M059J (cell line): Measurements from ENCODE around the gene SAMD4B. TPM values are rescaled to one million over a fixed set of nuclear protein-coding genes. Genes with fewer than 3 reads are reported as not detected.
"Not testable (repeated sequence)": the region's sequence is repeated elsewhere in the genome, so short reads cannot be mapped to it uniquely, and the experiment has no call there.

Experiments
- DNase-seq: peaks from one replicate; pipeline ENCODE4 v3.0.0-alpha.2; 2012; ENCODE audit warnings: low read depth
- total RNA-seq: library from RNA; depleted of rRNA; stranded (reverse); fragments of >200 nt; shearing (Covaris generic); gene quantifications from 2 replicates; pipeline ENCODE4 v1.2.3, GENCODE V29; 2014

SAMD4B gene
- total RNA-seq, 1 experiment from 2014 or later = 96.3 TPM

DNA sequence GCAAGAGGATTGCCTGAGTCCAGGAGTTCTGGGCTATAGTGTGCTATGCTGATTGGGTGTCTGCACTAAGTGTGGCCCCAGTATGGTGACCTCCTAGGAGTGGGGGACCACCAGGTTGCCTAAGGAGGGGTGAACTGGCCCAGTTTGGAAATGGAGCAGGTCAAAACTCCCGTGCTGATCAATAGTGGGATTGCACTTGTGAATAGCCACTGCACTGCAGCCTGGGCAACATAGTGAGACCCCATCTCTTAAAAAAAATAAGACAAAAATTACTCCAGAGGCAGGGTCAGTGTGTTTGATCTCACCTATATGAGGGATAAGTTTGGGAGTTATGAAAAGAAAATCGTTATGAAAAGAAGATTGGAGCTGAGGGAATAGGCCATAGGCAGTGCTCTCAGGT, 27.0 kb downstream of the SAMD4B start:
- DNase-seq = no peak

DNA sequence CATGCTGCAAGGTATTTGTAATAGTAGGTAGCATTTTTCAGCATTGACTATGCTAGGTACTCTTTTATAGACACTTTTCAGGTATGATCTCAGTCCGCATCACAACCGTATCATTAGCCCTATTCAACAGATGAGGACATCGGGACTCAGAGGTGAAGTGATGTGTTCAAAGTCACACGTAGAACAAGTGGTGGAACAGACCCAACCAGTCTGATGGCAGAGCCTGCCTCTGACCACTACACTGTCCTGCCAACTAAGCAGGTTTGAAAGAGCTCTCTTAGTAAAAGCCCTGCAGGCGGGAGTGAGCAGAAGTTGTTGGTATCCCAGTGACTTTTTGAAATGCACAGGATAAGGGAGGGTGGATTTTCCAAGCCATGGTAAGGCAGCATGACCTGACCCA, 28.5 kb downstream of the SAMD4B start:
- peak; percentile 11 for DNase-seq

DNA sequence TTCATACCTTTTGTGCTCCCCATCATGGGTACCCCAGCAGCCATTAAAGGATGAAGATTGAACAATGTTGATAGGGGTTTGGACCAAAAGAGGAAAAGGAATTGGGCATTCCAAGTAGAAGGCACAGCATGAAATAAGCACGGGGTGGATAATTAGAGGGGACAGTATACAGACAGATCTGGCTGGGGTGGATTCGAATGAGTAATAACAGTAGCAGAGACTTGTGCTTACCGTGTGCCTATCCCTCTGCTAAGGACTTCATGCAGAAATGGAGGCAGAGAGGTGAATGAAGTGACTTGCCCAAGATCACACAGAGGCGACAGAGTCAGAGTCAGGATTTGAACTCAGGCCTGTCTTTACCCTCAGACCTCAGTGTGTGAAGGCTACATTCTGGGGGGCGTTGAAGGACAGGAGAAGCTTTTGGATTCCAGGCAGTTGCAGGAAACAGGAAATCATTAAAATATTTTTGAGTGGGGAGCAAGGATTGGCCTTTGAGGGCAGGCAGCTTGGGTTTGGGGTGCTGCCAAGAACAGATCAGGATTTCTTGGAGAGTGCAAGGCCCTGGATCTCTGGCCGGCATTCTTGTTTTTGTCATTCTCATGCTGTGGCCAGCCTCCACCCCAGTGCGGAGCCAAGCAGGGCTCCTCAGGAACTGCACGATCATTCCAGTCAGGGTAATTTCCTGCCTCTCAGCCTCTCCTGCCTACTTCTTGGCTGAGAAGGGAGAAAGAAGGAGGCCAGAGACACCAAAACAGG, 30.0 kb downstream of the SAMD4B start:
- DNase-seq = peak; percentile 95

DNA sequence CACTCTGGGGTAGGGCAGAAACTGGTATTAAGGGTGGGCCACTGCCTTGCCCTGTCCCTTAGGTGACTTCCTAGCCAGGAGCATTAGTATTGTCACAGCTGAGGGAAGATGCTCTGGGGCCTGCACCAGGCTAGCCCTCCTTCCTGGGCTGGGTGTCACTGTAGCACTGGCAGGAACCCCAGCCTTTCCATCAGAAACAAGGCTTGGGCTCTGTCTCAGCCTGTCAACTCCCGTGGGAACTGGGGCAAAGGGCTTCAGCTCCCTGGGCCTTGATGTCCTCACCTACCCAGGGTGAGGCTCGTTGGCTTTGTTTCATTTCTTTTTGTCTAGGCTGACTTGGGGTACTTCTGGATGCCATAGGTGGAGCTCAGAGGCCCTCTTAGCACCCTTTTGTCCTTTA, 30.7 kb downstream of the SAMD4B start:
- DNase-seq = peak; percentile 32

DNA sequence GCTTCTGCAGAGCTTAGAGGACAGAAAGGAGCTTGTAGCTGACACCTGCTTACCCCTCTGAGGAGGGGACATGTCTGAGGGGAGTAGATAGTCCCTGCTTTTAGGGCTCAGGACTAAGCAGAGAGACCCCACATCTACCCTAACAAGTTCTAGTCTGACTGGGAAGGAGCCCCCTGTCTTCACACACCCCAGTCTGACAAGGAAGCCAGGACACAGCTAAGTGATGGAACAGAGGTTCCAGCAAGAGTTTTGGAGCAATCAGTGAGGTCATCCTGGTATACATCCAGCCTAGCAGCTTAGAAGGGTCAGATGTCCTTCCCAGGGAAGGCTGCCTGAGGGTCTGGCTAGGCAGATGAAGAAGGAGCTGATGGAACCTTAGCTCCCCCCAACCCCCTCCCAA, 33.7 kb downstream of the SAMD4B start:
- no peak for DNase-seq

DNA sequence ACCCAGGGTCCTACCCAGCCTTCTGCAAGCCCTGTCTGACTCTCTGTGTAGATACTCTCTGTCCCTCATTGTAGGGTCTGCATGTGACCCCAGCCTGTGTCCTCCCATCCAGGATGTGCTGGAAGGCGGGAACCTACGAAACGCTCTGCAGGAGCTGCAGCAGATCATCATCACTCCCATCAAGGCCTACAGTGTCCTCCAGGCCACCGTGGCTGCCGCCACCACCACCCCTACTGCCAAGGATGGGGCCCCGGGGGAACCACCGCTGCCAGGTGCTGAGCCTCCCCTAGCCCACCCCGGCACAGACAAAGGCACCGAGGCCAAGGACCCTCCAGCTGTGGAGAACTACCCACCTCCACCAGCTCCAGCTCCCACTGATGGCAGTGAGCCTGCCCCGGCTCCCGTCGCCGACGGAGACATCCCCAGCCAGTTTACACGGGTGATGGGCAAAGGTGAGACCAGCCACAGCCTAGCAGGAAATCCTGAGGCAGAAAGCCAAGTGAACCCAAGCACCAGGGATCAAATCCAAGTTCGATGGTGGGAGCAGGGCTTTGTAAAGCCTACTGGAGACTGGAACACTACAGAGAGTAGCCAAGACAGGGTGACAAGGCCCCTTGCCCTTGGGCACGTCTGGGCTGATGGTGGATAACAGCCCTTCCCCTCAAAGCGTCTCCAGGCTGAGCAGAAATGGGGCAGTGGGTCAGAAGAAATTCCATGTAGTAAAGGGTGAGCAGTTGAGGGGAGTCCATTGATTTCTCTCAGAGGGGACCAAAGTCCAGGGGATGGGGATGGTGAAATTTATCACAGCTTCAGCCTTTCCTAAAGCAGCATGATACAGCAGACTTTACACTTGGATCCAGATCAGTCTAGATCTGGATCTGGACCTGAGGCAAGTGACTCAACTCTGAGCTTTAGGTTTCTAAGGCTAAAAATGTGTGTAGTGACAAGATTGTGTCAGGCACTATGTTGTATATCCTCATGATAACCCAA, 35.4 kb downstream of the SAMD4B start:
- DNase-seq = no peak

DNA sequence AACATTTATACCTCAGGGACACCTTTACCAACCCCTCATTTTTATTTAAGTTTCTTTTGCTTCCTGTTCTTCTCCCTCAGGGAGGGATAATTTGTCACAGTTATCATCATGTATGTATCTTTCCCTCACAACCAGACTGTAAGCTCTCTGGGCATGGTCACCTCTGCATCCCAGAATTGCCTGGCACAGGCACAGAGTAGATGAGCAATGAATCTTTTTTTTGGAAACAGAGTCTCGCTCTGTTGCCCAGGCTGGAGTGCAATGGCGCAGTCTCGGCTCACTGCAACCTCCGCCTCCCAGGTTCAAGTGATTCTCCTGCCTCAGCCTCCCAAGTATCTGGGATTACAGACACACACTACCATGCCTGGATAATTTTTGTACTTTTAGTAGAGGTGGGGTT, 37.1 kb downstream of the SAMD4B start:
- DNase-seq = not testable (repeated sequence)

DNA sequence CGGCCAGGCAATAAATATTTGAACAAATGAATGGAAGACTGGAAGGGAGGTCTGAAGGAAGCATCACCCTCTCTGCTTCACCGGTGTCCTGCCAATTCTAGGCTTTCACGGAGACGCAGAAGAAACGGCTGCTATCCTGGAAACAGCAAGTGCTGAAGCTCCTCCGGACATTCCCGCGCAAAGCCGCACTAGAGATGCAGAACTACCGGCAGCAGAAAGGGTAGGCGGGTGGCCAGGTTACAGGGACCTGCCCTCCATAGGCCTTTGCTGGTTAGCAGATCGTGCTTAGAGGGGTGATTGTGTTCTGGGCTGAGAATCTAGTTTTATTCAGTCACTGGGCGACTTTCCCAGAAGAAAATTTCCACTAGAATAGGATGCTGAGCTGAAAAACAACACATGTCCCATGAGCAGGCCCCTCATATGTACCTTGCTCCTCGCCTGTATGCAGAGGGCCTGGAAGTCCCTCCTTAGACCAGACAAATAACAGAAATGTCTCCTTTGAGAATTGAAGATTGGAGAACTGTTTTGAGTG, 37.7 kb downstream of the SAMD4B start:
- DNase-seq = no peak

DNA sequence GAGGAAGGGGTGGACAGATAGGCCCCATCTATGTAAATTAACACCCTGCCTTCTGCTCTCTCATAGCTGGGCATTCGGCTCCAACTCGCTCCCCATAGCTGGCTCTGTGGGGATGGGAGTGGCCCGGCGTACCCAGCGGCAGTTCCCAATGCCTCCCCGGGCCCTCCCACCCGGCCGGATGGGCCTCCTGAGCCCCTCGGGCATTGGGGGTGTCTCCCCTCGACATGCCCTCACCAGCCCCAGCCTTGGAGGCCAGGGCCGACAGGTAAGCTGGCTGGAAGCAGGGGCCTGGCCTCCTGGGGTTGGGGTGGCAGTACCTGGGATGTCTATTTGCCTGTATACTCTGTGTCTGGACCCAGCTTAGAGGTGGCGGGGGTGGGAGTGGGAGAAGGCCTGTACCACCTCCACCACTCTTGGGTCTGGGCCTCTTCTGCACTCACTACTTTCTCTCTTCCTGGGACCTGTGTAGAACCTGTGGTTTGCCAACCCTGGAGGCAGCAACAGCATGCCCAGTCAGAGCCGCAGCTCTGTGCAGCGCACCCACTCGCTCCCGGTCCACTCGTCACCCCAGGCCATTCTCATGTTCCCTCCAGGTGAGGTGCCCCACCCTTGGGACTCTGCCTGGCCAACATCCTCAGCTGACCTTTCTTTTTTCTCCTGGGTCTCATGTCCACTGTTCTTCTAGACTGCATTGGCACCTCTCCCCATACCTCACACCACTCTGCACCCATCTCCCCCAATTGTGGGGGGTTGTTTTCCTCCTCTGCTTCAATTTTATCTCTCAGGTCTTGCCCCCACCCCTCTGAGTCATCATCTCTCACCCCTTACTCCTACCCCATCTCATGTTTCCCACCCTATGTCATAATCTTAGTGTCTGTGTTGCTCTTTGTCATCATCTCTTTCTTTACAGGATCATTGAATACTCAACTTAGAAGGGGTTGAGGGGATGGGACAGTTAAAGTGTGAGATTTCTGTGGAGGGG, 38.6 kb downstream of the SAMD4B start:
- DNase-seq = no peak

DNA sequence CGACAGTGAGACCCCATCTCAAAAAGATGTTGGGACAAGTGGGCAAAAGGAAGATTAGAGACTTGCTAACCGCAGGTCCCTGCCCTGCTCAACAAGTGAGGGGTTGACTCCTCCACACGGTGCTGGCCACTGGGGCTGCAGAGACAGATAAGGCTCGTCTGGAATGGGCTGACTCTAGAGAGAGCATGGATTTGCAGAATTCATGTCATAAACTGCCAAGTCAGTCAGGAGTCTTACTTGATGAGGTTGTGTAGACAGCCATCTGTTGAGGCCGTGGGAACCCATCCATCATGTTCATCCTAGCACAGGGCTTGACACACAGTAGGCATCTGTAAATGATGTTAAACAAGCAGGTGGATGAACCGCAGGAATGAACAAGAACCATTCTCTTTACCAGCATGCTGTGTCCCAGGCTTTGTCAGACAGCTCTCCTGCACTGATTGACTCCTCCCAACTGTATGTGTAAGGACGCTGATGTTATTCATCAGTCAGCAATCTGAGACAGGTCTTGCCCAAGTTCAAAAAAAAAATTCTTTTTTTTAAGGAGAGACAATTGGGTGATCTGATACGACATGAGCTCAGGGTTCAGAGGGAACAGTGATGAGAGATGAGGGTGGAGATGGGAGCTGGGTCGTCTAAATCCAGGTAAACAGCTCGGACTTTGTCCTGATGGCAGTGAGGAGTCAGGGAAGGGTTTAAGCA, 39.8 kb downstream of the SAMD4B start:
- DNase-seq = no peak

DNA sequence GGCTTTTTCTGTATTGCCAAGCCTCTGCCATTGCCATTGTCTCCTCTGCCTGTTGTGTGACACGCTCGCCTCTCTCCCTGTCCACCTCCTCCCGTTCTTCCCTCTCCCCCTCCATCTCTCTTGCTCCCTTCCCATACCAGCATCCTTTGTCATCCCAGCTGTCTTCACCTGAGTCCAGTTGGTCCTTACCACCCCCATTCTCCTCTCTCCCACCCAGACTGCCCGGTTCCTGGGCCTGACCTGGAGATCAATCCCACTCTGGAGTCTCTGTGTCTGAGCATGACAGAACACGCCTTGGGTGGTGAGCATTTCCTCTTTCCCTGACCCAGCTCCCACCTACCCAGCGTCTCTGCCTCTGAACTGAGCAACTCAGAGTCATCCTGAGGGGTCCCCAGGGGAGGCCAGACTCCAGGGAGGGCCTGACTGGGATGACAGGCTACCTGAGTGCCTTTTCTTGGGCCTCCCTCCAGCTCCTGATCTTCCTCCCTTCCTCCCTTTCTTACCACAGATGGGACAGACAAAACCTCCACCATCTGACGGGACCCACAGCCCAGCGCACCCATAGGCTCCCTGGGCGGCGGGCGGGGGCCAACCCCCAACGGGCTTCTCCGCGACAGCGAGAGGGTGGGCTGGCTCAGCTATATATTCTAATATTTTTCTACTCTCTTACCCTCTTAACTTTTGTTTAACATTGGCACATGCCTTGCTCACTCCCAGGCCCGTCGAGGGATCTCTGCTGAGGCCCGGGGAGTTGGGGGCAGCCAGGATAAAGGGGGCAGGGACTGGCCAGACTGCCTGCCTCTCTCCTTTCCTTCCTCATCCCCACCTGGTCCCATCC, 41.0 kb downstream of the SAMD4B start:
- DNase-seq = no peak

DNA sequence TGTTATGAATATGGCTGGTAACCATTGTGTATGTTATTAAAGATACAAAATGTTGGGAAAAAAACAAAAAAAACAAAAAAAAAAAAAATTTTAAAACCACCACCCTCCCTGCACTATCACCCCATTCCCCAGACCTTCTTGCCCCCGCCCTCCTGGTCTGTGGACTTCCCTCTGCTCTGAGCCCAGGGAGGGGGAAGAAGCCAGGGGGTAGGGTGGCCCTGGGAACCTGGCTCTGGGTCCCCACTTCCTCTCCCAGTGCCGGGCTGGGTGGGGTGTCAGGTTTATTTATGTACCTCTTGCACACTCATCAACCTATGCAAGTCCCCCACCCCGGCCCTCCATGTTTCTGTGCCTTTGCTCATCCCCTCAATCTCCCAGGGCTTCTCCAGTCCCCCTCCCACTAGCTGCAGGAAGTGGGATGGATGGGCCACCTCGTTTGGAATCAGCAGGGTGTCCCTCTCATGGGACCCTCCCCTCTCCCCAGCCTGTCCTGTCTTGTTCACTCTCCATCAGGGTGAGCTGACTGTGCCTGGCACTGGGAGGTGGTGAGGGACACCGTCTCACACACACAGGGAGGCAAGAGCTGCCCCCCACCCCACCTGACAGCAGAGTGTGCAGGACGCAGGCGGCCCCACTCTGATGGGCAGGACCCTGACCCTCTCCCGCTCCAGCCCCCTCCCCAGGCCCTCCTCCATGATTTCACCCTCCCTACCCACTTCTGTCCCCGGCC, 42.8 kb downstream of the SAMD4B start:
- no peak for DNase-seq

DNA sequence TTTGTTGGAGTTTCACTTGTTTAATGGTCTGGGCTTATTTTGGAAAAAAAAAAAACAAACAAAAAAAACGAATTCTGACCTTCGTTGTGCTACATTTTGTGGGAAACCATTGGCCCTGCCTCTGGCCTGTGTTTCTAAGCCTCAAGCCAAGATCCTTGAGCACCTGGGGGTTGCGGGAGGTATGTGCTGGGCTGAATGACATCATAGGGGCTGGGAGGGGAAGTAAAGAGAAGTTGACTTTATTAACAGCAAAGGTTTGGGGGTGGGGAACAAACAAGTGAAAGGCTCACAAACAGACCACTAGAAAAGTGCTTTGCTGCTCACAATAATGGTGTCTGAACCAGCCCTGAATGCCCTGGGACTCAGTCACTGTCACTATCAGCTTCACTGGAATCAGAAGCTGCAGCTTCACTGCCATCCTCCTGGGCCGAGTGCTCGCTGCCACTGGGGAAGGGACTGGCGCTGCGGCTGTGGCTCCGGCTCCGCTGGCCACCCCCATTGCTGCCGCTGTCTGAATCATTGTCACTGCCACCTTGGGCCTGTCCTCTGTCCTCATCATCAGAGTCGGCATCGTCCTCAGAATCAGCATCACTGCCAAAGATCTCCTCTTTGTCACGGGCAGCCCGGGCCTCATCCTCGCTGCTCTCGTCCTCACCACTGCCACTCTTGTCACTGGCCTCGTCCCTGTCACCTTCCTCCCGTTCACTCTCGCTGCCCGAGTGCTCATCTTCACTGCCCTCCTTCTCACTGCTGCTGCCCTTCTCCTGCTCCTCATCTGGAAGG, 43.6 kb downstream of the SAMD4B start:
- no peak for DNase-seq

DNA sequence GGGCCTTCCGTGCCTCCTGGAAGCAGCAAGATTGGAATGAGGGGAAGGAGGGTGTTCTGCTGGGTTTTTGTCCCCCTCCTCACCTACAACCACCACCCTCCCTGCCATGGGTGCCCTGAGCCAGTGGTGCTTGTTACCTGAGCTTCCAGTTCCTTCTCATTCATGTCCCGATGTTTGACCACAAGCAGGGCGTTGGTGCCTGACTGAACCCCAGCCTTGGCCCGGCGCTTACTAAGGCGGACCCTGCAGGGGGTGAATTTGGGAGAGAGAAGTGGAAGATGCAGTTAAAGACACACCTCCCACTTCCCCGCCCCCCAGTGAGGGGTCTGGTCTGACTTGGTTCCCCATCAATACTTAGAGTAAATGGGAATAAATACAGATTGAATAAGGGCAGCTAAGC, 44.3 kb downstream of the SAMD4B start:
- no peak for DNase-seq

DNA sequence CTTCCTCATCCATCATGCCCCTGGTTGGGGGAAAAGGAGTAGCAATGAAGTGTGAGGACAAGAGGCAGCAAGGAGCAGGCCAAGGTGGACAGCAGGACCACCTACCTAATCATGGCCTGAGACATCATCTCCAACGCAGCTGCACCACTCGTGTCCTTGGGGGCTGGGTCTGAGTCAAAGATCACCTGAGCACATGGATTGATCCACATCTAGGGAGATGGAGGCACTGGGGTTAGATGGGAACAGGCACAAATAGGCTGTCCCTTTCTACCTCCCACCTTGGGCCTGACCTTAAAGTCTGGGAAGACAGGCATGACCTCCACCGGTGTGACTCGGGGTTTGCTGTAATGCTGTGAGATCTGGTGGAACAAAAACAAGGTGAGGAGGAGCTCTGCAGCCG, 46.4 kb downstream of the SAMD4B start:
- DNase-seq = no peak

DNA sequence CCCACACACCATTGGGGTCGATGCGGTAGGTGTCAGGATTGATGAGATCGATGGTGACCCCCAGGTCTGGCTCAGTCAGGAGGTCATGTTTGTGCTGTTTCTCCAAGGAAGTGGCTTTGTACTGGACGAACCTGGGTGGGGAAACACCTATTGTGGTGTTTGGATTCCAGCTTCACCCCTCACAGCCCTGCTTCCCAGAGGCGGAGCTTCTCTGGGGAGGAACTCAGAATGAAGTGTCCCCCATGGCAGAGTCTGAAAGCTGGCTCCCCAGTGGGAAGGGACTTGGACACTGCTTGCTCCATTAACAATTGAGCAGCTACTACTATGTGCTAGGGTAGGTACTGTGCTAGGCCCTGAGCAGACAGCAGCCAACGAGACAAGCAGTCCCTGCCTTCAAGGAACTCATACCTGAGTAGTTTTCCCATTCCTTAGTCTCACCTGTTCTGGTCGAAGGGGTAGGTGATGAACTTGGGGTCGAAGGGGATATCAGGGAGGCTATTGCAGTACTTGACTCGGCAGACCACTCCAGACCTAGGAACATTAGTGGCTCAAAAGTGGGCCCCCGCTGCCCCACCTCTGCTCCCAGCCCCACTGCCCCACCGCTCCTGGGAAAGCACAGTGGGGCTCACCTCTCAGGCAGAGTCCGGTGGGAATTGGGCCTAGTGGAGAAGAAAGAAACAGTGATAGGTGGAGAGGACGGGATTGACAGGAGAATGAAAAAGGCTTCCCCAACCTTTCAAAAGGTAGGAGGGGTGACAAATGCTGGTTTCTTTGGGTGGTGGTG, 47.6 kb downstream of the SAMD4B start:
- DNase-seq = no peak

DNA sequence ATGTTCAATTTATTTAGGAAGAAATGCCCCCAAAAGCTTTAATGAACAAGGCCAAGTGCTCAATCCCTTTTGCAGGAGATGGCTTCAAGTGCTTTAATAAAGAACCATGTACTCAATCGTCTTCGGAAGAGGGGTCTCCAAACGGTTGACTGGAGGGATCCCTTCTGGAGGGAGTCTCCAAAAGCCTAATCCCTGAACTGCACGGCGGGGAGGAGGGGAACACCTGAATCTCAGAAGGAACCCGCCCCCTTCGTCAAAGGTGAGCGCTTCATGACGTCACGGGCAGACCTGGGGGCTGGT, 48.2 kb downstream of the SAMD4B start:
- DNase-seq = no peak
